WTC11 (cell line): ENCODE data around the gene SLC17A5.

ENCODE experiments used
- CTCF ChIP-seq: fragments of 200-600 bp; IDR thresholded peaks from 2 replicates; pipeline ENCODE4 v1.8.0; 2022; ENCODE audit warnings: antibody characterized with exemption
- E2F5 ChIP-seq: sonication (generic); formaldehyde crosslinking; IDR thresholded peaks from 2 replicates; pipeline ENCODE4 v1.8.1; 2022; ENCODE audit warnings: mild to moderate bottlenecking, moderate library complexity, missing genetic modification reagents
- ETV6 ChIP-seq: sonication (generic); formaldehyde crosslinking; IDR thresholded peaks from 2 replicates; pipeline ENCODE4 v1.8.1; 2022; ENCODE audit warnings: mild to moderate bottlenecking, missing genetic modification reagents
- MLX ChIP-seq: sonication (generic); formaldehyde crosslinking; IDR thresholded peaks from 2 replicates; pipeline ENCODE4 v1.8.1; 2023; ENCODE audit warnings: mild to moderate bottlenecking, missing genetic modification reagents, moderate library complexity
- NR2C2 ChIP-seq: sonication (generic); formaldehyde crosslinking; IDR thresholded peaks from 2 replicates; pipeline ENCODE4 v1.8.0; 2022; ENCODE audit warnings: mild to moderate bottlenecking, missing genetic modification reagents
- NR3C1 ChIP-seq: sonication (generic); formaldehyde crosslinking; conservative IDR thresholded peaks from 2 replicates; pipeline ENCODE4 v1.8.1; 2023; ENCODE audit warnings: low read depth, mild to moderate bottlenecking, missing genetic modification reagents
- ZNF263 ChIP-seq: sonication (generic); formaldehyde crosslinking; IDR thresholded peaks from 2 replicates; pipeline ENCODE4 v1.8.1; 2022; ENCODE audit warnings: low read depth, mild to moderate bottlenecking, moderate library complexity, missing genetic modification reagents
- ZNF671 ChIP-seq: fragments of 250-450 bp; sonication (Bioruptor Pico); IDR thresholded peaks from 2 replicates; pipeline ENCODE4 v1.8.0; 2021; ENCODE audit warnings: mild to moderate bottlenecking

GRCh38 chr6:73562558-73562957 lies 91.2 kb downstream of the SLC17A5 start:
- no peak for TF ChIP-seq CTCF
- no peak for TF ChIP-seq ZNF671 (CRISPR knock-in tag)
- TF ChIP-seq ZNF263, result no peak
- no peak for TF ChIP-seq ETV6
- TF ChIP-seq NR3C1 (CRISPR knock-in tag), result no peak
- no peak for TF ChIP-seq MLX (CRISPR knock-in tag)
- TF ChIP-seq E2F5, result no peak
- TF ChIP-seq NR2C2 (CRISPR knock-in tag), result no peak
